Heart right ventricle (tissue), 16 donors: Measurements from ENCODE around the gene INSRR. TPM values are rescaled to one million over a fixed set of nuclear protein-coding genes. Genes with fewer than 3 reads are reported as not detected.

Source experiments
- ATAC-seq, 8 donors: fragments of 200-7000 bp; cut with Tn5 transposase; one replicate each; pipeline ENCODE4 v1.9.1; 2020; ENCODE audit warnings: mild to moderate bottlenecking in 8 of 8, moderate library complexity in 8 of 8, moderate number of reproducible peaks in 1 of 8
- DNase-seq, 2 donors: peaks; one replicate each; pipeline ENCODE4 v3.0.0-alpha.2; 2020
- H3K27ac ChIP-seq, 10 donors: fragments of 200-600 bp; sonication (generic) in 2 of 10; one replicate each; pipeline versions ENCODE4 v1.5.0 to v1.8.0; 2020 to 2022; ENCODE audit warnings: mild to moderate bottlenecking in 3 of 10
- H3K27me3 ChIP-seq, 7 donors: fragments of 200-600 bp; one replicate each; pipeline ENCODE4 v1.8.0; 2021 to 2022; ENCODE audit warnings: mild to moderate bottlenecking in 2 of 7
- H3K36me3 ChIP-seq, 9 donors: fragments of 200-600 bp; sonication (generic) in 1 of 9; one replicate each; pipeline versions ENCODE4 v1.5.0 to v1.8.0; 2020 to 2022; ENCODE audit warnings: mild to moderate bottlenecking in 2 of 9
- H3K4me1 ChIP-seq, 9 donors: fragments of 200-600 bp; sonication (generic) in 1 of 9; one replicate each; pipeline versions ENCODE4 v1.5.0 to v1.8.0; 2020 to 2022; ENCODE audit warnings: mild to moderate bottlenecking in 4 of 9
- H3K4me3 ChIP-seq, 10 donors: fragments of 200-600 bp; sonication (generic) in 2 of 10; one replicate each; pipeline versions ENCODE4 v1.5.0 to v1.8.0; 2020 to 2022; ENCODE audit warnings: mild to moderate bottlenecking in 7 of 10, moderate library complexity in 2 of 10
- H3K9me3 ChIP-seq, 11 donors: fragments of 200-600 bp in 10 of 11; sonication (generic) in 2 of 11; one replicate each; pipeline versions ENCODE4 v1.5.0 to v1.8.0; 2013 to 2022; ENCODE audit warnings: mild to moderate bottlenecking in 2 of 11, control low read depth in 1 of 11, moderate library complexity in 1 of 11
- CTCF ChIP-seq, 9 donors: fragments of 200-600 bp; sonication (generic) in 2 of 9; IDR thresholded peaks; one replicate each; pipeline versions ENCODE4 v1.5.0 to v1.8.0; 2021 to 2022; ENCODE audit warnings: antibody characterized with exemption in 9 of 9, mild to moderate bottlenecking in 5 of 9, moderate library complexity in 1 of 9
- WGBS, 2 donors: extraction: QIAGEN DNeasy Blood & Tissue Kit; methylation state at CpG; one replicate each; pipeline ENCODE4 v1.1.7; 2013; ENCODE audit warnings: inconsistent platforms in 1 of 2; 5-methylcytosine and 5-hydroxymethylcytosine counted together
- intact Hi-C, 10 donors: fragments of 100-400 bp; cut with DNase I; formaldehyde crosslinking; loops; one replicate each; pipeline versions ENCODE4 v1.11.1 to v1.14.2; 2022
- polyA plus RNA-seq, 2 donors: library from polyadenylated mRNA; stranded (reverse); fragments of 200-250 nt; gene quantifications; one replicate each; pipeline ENCODE4 v1.2.3, GENCODE V29; 2013
- total RNA-seq, 10 donors: library from RNA; stranded (reverse); fragmentation: NEBNext Ultra II Directional in 3 of 10; extraction: Animal tissue kit (Norgen Biotek cat#: 25700) in 3 of 10; gene quantifications; one replicate each; pipeline versions ENCODE4 v1.2.1 to v1.2.4, GENCODE V29; 2021 to 2023
- donor health status: Arrhythmogenic right ventricular cardiomyopathy.
- donor health status: ischemic (EF 13 %, LVEDD 7.1; RV severe dilation, severe dysfunction).
- donor health status: healthy with polysubstance abuse.
- donor health status: DM: no; HTN: yes; CAD: no.
- donor health status: DM: no; HTN: no; CAD: no.
- donor health status: ischemic (EF 25% LVEDD 6.9; RV normal size, moderate dysfunction).
- donor health status: ischemic (EF 25% LVEDD 5.7; RV mildly dilated, moderate dysfunction).
- donor health status: healthy.
- donor health status: DM: yes; HTN: yes; CAD: no.
- donor health status: Ischemic cardiomyopathy.
- donor health status: ischemic (EF 35%, LVEDD 5.7; RV mildly dilated, moderate dysfunction).
- donor health status: nonischemic (EF 11% LVEDD 7.7; RV severe dilation, severe dysfunction).
- donor health status: DM: yes; HTN: yes; CAD: no.
- donor health status: PGD.
- donor health status: ischemic (EF 29% LVEDD 5.4; RV normal size, mild dysfunction).
- donor health status: nonischemic (EF 23%, LVEDD 6.1; RV moderate dilation, normal function).

Gene INSRR
- total and polyA plus RNA-seq, 12 donors: 0.01 to 0.80 (median 0.07) TPM

GRCh38 chr1:156848461-156849150, 10.3 kb downstream of the INSRR start:
- TF ChIP-seq CTCF (IDR thresholded peaks at IDR 0.05): no peak
- WGBS, 2 donors: 16 to 17% methylated on average over 36 of the region's 36 CpGs
- Histone ChIP-seq H3K27ac (no peak overlapping the region), H3K36me3 (no peaks in the 10 kb centered on the region), H3K9me3 (no peaks in the 10 kb centered on the region), H3K4me1 (peaks cover 0 to 30% (median 15%) of the 10 kb centered on the region in 9 donors), H3K27me3 (peaks cover 3 to 69% (median 58%) of the 10 kb centered on the region in 7 donors), H3K4me3 (no peak overlapping the region)
- peak in 1 of 2 donors; percentile 37 for DNase-seq
- intact Hi-C loops: loop anchor here in 1 of 10 donors (10.0 kb wide), 1 partner anchor 76 kb away; the partner anchor contains the start of gene LRRC71
- ATAC-seq: no peak

- 74 to 82% methylated on average over 7 of the region's 7 CpGs for WGBS, 2 donors
- no peaks in the 10 kb centered on the region for H3K36me3 ChIP-seq
- intact Hi-C loops: loop anchor here in 1 of 10 donors (10.0 kb wide), 1 partner anchor 77 kb away; the partner anchor contains the start of gene LRRC71
- H3K27me3 ChIP-seq: peaks cover 3 to 76% (median 65%) of the 10 kb centered on the region in 7 donors
- H3K9me3 ChIP-seq: no peaks in the 10 kb centered on the region
- no peak overlapping the region for H3K27ac ChIP-seq
- H3K4me3 ChIP-seq: no peak overlapping the region
- no peak for DNase-seq
- peaks cover 0 to 30% (median 15%) of the 10 kb centered on the region in 9 donors for H3K4me1 ChIP-seq
- no peak for ATAC-seq
- TF ChIP-seq CTCF (IDR thresholded peaks at IDR 0.05): no peak
These were observed 11.1 kb downstream of the INSRR start for GRCh38 chr1:156847591-156848460.

- Histone ChIP-seq H3K9me3 (no peaks in the 10 kb centered on the region), H3K36me3 (no peaks in the 10 kb centered on the region), H3K4me1 (peaks cover 0 to 19% (median 9%) of the 10 kb centered on the region in 9 donors), H3K27ac (no peak overlapping the region), H3K4me3 (no peak overlapping the region), H3K27me3 (peaks cover 3 to 87% (median 74%) of the 10 kb centered on the region in 7 donors)
- 90 to 92% methylated on average over 5 of the region's 5 CpGs for WGBS, 2 donors
- DNase-seq: no peak
- no peak for TF ChIP-seq CTCF (IDR thresholded peaks at IDR 0.05)
- no peak for ATAC-seq
- intact Hi-C loops: loop anchor here in 1 of 10 donors (10.0 kb wide), 1 partner anchor 78 kb away; the partner anchor contains the start of gene LRRC71
These were observed 12.3 kb downstream of the INSRR start for GRCh38 chr1:156846643-156847042.

GRCh38 chr1:156845953-156846545, 12.9 kb downstream of the INSRR start:
- H3K36me3 ChIP-seq: no peaks in the 10 kb centered on the region
- H3K4me1 ChIP-seq: peaks cover 0 to 17% (median 9%) of the 10 kb centered on the region in 9 donors
- intact Hi-C loops: loop anchor here in 1 of 10 donors (10.0 kb wide), 1 partner anchor 79 kb away; the partner anchor contains the start of gene LRRC71
- H3K27me3 ChIP-seq: peaks cover 3 to 89% (median 79%) of the 10 kb centered on the region in 7 donors
- ATAC-seq (no peak), DNase-seq (no peak)
- no peaks in the 10 kb centered on the region for H3K9me3 ChIP-seq
- 47 to 48% methylated on average over 18 of the region's 18 CpGs for WGBS, 2 donors
- H3K4me3 ChIP-seq: no peak overlapping the region
- no peak overlapping the region for H3K27ac ChIP-seq
- TF ChIP-seq CTCF (IDR thresholded peaks at IDR 0.05): no peak
